K562 (cell line): Measurements from ENCODE around the gene ACTN4. TPM values are rescaled to one million over a fixed set of nuclear protein-coding genes. Genes with fewer than 3 reads are reported as not detected.

Source experiments
- AFF4 ChIP-seq: sonication (generic); formaldehyde crosslinking; IDR thresholded peaks from 2 replicates; pipeline ENCODE4 v1.8.0; 2023; ENCODE audit warnings: mild to moderate bottlenecking, missing genetic modification reagents
- ARID1B ChIP-seq: fragments of 450-650 bp; IDR thresholded peaks from 2 replicates; pipeline ENCODE4 v1.6.1; 2016; ENCODE audit warnings: antibody characterized with exemption, mild to moderate bottlenecking, inconsistent platforms
- CCNT2 ChIP-seq: IDR thresholded peaks from 2 replicates; pipeline ENCODE4 v1.6.1; 2011; ENCODE audit warnings: borderline replicate concordance, low read depth, mild to moderate bottlenecking, moderate library complexity, mixed read lengths, low read length; ENCODE audit not compliant: insufficient read length; ENCODE audit errors: extremely low read depth
- CSDE1 ChIP-seq, 2 experiments: fragments of 450-650 bp; IDR thresholded peaks; 2 replicates each; pipeline ENCODE4 v1.6.1; 2016; ENCODE audit warnings: mild to moderate bottlenecking in 1 of 2
- CTCF ChIP-seq, 3 experiments: IDR thresholded peaks in 2 of 3; conservative IDR thresholded peaks in 1 of 3; 2 replicates each; pipeline ENCODE4 v1.5.1; 2011 to 2012; ENCODE audit warnings: low read length in 3 of 3, mild to moderate bottlenecking in 3 of 3, control low read depth in 2 of 3, improper control_type of control experiment in 1 of 3, inconsistent platforms in 1 of 3, low read depth in 1 of 3, mixed read lengths in 1 of 3, moderate library complexity in 1 of 3; ENCODE audit not compliant: insufficient read depth in 2 of 3
- EP400 ChIP-seq: fragments of 450-650 bp; IDR thresholded peaks from 2 replicates; pipeline ENCODE4 v1.6.1; 2017; ENCODE audit warnings: antibody characterized with exemption, mild to moderate bottlenecking, moderate library complexity
- MTA2 ChIP-seq: fragments of 450-650 bp; IDR thresholded peaks from 2 replicates; pipeline ENCODE4 v1.6.1; 2016; ENCODE audit warnings: low read depth
- NONO ChIP-seq, 2 experiments: fragments of 200-400 bp in 1 of 2; fragments of 450-650 bp in 1 of 2; formaldehyde crosslinking in 1 of 2; IDR thresholded peaks; 2 replicates each; pipeline ENCODE4 v1.6.1; 2017; ENCODE audit warnings: low read depth in 2 of 2, mild to moderate bottlenecking in 2 of 2, moderate library complexity in 2 of 2, low read length in 1 of 2
- POLR2AphosphoS5 ChIP-seq: IDR thresholded peaks from 2 replicates; pipeline ENCODE4 v1.6.1; 2011; ENCODE audit warnings: mild to moderate bottlenecking, low read depth, low read length, moderate library complexity; ENCODE audit not compliant: control insufficient read depth, insufficient read depth
- RAD51 ChIP-seq: fragments of 450-650 bp; IDR thresholded peaks from 2 replicates; pipeline ENCODE4 v1.7.1; 2016; ENCODE audit warnings: low read depth, mild to moderate bottlenecking, borderline replicate concordance
- THRB ChIP-seq: fragments of 450-650 bp; formaldehyde crosslinking; conservative IDR thresholded peaks from 2 replicates; pipeline ENCODE4 v1.4.0; 2022; ENCODE audit warnings: mild to moderate bottlenecking, missing genetic modification characterization
- polyA plus RNA-seq, 8 experiments: library from polyadenylated mRNA; depleted of rRNA in 4 of 8; stranded (reverse) in 5 of 8; unstranded in 3 of 8; fragments of >200 nt; fragmentation: Nextera tagmentation in 2 of 8; fragmentation: Illumina TruSeq in 1 of 8; extraction: Ambion mirVana in 2 of 8; extraction: Trizol in 1 of 8; gene quantifications; 2 replicates each; pipeline versions ENCODE4 v1.2.1 to v1.2.3, GENCODE V29; 2011 to 2014; ENCODE audit warnings: inconsistent platforms in 1 of 8, missing spikeins in 1 of 8
- total RNA-seq, 7 experiments: library from RNA; depleted of rRNA in 6 of 7; stranded (reverse); fragments of >200 nt in 6 of 7; fragmentation: Illumina TruSeq in 2 of 7; extraction: Trizol in 2 of 7; gene quantifications; 2 replicates each; pipeline versions ENCODE4 v1.2.1 to v1.2.3, GENCODE V29; 2011 to 2021; ENCODE audit warnings: low replicate concordance in 1 of 7
- TF ChIP-seq, protein P1 (sequence below): sonication (generic); formaldehyde crosslinking; IDR thresholded peaks from 2 replicates; pipeline ENCODE4 v1.8.0; 2023; ENCODE audit warnings: missing genetic modification reagents, mild to moderate bottlenecking, borderline replicate concordance

Gene ACTN4
- total and polyA plus RNA-seq, 9 of the 15 experiments (the other 6 are each of a cell fraction or from before 2014, with no cell fraction given): 3.1 to 385 (median 125) TPM

DNA sequence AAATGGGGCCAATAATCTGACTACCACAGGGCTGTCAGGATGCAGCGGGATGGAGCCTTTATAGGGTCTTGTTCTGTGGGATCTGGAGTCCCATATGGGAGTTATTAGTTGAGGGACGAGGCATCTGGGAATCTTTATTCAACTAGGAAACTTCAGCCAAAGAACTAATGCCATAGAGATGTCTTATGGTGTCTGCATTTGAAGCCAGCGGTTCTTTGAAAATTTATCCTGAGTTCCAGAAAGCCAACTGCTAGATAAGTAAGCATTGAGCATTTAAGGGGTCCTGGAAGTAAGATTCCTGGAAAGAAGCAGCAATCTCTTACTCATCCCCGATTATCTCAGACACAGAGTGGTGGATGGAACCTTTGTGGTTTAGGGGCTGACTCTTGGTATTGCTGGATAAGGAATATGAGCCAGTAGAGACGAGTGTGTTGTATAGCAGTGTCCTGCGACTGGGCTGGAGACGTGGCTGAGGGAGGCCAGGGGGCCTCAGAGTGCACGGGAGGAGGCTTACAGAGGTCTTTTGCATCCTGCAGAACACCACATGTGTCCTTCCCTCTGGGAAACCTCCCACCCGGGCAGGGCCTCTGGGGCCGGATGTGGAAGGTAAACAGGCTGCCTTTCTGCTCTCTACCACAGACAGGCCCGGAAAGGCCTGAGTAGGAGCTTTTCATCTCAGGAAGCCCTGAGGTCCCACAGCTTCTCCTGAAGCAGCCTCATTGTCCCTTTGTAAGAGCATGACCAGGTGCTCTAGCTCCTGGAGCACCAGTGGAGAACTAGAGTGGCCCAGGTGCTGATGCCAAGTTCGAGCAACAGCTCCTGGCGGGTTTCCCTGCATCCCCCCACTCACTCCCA, 28.8 kb downstream of the ACTN4 start (continued):
- peak; percentile 30 to 42 (median 32); a peak in 3 of 6 replicates for TF ChIP-seq CTCF (IDR thresholded peaks at IDR 0.05 in 2 of 3, conservative IDR thresholded peaks at IDR 0.05 in 1 of 3; ENCODE audit: insufficient read depth in 2 of 3, low read depth in 1 of 3, low read length in 3 of 3)
- TF ChIP-seq POLR2AphosphoS5: peak; percentile 96
- TF ChIP-seq, protein P1, sequence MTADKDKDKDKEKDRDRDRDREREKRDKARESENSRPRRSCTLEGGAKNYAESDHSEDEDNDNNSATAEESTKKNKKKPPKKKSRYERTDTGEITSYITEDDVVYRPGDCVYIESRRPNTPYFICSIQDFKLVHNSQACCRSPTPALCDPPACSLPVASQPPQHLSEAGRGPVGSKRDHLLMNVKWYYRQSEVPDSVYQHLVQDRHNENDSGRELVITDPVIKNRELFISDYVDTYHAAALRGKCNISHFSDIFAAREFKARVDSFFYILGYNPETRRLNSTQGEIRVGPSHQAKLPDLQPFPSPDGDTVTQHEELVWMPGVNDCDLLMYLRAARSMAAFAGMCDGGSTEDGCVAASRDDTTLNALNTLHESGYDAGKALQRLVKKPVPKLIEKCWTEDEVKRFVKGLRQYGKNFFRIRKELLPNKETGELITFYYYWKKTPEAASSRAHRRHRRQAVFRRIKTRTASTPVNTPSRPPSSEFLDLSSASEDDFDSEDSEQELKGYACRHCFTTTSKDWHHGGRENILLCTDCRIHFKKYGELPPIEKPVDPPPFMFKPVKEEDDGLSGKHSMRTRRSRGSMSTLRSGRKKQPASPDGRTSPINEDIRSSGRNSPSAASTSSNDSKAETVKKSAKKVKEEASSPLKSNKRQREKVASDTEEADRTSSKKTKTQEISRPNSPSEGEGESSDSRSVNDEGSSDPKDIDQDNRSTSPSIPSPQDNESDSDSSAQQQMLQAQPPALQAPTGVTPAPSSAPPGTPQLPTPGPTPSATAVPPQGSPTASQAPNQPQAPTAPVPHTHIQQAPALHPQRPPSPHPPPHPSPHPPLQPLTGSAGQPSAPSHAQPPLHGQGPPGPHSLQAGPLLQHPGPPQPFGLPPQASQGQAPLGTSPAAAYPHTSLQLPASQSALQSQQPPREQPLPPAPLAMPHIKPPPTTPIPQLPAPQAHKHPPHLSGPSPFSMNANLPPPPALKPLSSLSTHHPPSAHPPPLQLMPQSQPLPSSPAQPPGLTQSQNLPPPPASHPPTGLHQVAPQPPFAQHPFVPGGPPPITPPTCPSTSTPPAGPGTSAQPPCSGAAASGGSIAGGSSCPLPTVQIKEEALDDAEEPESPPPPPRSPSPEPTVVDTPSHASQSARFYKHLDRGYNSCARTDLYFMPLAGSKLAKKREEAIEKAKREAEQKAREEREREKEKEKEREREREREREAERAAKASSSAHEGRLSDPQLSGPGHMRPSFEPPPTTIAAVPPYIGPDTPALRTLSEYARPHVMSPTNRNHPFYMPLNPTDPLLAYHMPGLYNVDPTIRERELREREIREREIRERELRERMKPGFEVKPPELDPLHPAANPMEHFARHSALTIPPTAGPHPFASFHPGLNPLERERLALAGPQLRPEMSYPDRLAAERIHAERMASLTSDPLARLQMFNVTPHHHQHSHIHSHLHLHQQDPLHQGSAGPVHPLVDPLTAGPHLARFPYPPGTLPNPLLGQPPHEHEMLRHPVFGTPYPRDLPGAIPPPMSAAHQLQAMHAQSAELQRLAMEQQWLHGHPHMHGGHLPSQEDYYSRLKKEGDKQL (CRISPR knock-in tag): no peak
- TF ChIP-seq THRB (CRISPR knock-in tag): no peak
- TF ChIP-seq MTA2: peak; percentile 97
- 0 out of 4 replicates have a peak, but pooled peaks of 1 of the 2 experiments have one; percentile 46 for TF ChIP-seq NONO (IDR thresholded peaks at IDR 0.05; ENCODE audit: low read depth in 2 of 2, low read length in 1 of 2)
- peak; percentile 48; the same call in 1 of the 2 replicates for TF ChIP-seq AFF4 (CRISPR knock-in tag)
- peak; percentile 48; the same call in 1 of the 2 replicates for TF ChIP-seq RAD51
- TF ChIP-seq EP400: peak; percentile 84
- no peak; a peak in 1 of 4 replicates for TF ChIP-seq CSDE1 (IDR thresholded peaks at IDR 0.05)
- peak; percentile 100 for TF ChIP-seq ARID1B
- peak; percentile 93 for TF ChIP-seq CCNT2
